Endothelial cell (in vitro differentiated cells): ENCODE results near the gene SHC3. TPM values are rescaled to one million over a fixed set of nuclear protein-coding genes. Genes with fewer than 3 reads are reported as not detected.

Source experiments
- DNase-seq: peaks from one replicate; pipeline ENCODE4 v3.0.0; 2021; ENCODE audit warnings: low spot score
- H3K27ac Mint-ChIP-seq: one replicate; pipeline ENCODE4 v1.8.0; 2021; ENCODE audit warnings: mixed read lengths, inconsistent platforms; ENCODE audit not compliant: unreplicated experiment
- H3K27me3 Mint-ChIP-seq: one replicate; pipeline ENCODE4 v1.8.0; 2021; ENCODE audit warnings: mild to moderate bottlenecking, moderate library complexity, mixed read lengths, inconsistent platforms; ENCODE audit not compliant: unreplicated experiment
- H3K36me3 Mint-ChIP-seq: one replicate; pipeline ENCODE4 v1.8.0; 2021; ENCODE audit warnings: mild to moderate bottlenecking, low read depth, mixed read lengths, inconsistent platforms; ENCODE audit not compliant: unreplicated experiment
- H3K4me1 Mint-ChIP-seq: one replicate; pipeline ENCODE4 v1.8.0; 2021; ENCODE audit warnings: mild to moderate bottlenecking, mixed read lengths, inconsistent platforms; ENCODE audit not compliant: unreplicated experiment
- H3K4me3 Mint-ChIP-seq: one replicate; pipeline ENCODE4 v1.8.0; 2021; ENCODE audit warnings: mild to moderate bottlenecking, mixed read lengths, inconsistent platforms; ENCODE audit not compliant: unreplicated experiment
- H3K9me3 Mint-ChIP-seq: one replicate; pipeline ENCODE4 v1.8.0; 2021; ENCODE audit warnings: mixed read lengths, inconsistent platforms; ENCODE audit not compliant: unreplicated experiment
- total RNA-seq: library from RNA; stranded (reverse); fragmentation: NEBNext Ultra II Directional; extraction: Animal tissue kit (Norgen Biotek cat#: 25700); gene quantifications from one replicate; pipeline ENCODE4 v1.2.1, GENCODE V29; 2021; ENCODE audit not compliant: unreplicated experiment
- TF ChIP-seq, protein P1 (sequence below): fragments of 200-600 bp; sonication (generic); IDR thresholded peaks from one replicate; pipeline ENCODE4 v1.5.0; 2021; ENCODE audit warnings: antibody characterized with exemption; ENCODE audit not compliant: unreplicated experiment

SHC3 gene
- total RNA-seq, 1 donor from 2014 or later: 6.5 TPM

DNA sequence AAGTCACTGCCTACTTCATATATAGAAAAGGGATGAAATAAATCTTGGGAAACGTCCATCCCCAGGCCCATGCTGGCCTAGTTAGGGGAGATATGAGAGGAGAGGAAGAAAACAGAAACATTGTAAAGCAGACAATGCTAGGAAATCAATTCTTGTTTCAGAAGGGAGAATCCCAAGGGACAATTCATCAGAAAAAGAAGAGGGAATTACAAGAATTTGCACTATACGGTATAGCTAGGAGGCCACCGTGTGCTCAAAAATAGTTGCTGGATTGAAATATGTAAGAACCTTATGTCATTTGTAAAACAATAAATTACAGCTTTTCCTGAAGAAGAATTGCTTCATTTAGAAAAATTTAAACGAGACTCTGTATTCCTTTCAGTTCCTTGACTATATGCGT lies 8.3 kb upstream of the SHC3 start:
- Mint-ChIP-seq H3K4me3 (no peak overlapping the region), H3K9me3 (no peaks in the 10 kb centered on the region), H3K4me1 (peaks cover 5% of the 10 kb centered on the region), H3K36me3 (peaks cover 3% of the 10 kb centered on the region), H3K27ac (peak overlapping the region; percentile 50), H3K27me3 (no peaks in the 10 kb centered on the region)
- no peak for DNase-seq
- TF ChIP-seq, protein P1, sequence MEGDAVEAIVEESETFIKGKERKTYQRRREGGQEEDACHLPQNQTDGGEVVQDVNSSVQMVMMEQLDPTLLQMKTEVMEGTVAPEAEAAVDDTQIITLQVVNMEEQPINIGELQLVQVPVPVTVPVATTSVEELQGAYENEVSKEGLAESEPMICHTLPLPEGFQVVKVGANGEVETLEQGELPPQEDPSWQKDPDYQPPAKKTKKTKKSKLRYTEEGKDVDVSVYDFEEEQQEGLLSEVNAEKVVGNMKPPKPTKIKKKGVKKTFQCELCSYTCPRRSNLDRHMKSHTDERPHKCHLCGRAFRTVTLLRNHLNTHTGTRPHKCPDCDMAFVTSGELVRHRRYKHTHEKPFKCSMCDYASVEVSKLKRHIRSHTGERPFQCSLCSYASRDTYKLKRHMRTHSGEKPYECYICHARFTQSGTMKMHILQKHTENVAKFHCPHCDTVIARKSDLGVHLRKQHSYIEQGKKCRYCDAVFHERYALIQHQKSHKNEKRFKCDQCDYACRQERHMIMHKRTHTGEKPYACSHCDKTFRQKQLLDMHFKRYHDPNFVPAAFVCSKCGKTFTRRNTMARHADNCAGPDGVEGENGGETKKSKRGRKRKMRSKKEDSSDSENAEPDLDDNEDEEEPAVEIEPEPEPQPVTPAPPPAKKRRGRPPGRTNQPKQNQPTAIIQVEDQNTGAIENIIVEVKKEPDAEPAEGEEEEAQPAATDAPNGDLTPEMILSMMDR: no peak

DNA sequence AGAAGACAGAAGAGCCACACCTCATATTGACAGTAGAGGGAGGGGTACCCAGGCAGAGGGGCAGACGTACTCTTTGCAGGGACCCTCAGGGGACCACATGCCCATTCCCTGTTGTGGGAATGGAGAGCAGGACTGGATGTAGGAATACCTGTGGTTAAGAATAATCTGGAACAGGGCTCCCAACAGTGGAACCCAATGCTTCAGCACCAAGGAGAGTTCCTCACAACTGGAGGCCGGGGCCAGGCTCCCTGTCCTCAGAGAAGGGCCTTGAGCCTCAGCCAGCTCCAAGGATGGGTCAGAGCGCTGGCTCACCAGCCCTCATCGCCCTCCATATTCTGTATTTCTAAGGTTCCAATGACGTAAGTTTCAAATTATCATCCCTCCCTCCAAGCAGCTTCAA lies 7.4 kb upstream of the SHC3 start:
- H3K4me1 Mint-ChIP-seq: peaks cover 10% of the 10 kb centered on the region
- peak; percentile 49 for DNase-seq
- H3K36me3 Mint-ChIP-seq: peaks cover 3% of the 10 kb centered on the region
- H3K4me3 Mint-ChIP-seq: no peak overlapping the region
- H3K27ac Mint-ChIP-seq: no peak overlapping the region
- H3K27me3 Mint-ChIP-seq: no peaks in the 10 kb centered on the region
- TF ChIP-seq, protein P1: no peak
- no peaks in the 10 kb centered on the region for H3K9me3 Mint-ChIP-seq

DNA sequence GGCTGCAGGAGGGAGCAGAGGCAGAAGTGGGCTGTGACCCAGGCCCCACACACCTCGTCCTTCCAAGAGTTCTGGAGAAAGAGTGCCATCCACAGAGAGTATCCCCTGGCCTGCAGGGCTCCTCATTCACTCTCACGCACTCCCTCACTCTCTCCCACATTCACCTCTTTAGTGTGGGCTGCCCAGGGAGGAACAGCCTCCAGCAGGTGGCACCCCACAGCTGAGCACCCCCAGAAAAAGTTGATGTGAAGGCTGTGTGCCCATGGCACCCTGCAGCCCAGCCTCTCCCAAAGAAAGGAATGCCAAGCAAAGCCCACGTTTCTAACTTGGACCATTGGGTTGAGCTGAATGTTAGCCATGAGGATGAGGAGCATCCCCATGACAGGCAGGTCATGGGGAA lies 4.5 kb upstream of the SHC3 start:
- no peak overlapping the region for H3K4me3 Mint-ChIP-seq
- peaks cover 3% of the 10 kb centered on the region for H3K36me3 Mint-ChIP-seq
- H3K27ac Mint-ChIP-seq: no peak overlapping the region
- DNase-seq: no peak
- TF ChIP-seq, protein P1: no peak
- H3K27me3 Mint-ChIP-seq: peaks cover 4% of the 10 kb centered on the region
- H3K4me1 Mint-ChIP-seq: peaks cover 32% of the 10 kb centered on the region
- H3K9me3 Mint-ChIP-seq: no peaks in the 10 kb centered on the region

DNA sequence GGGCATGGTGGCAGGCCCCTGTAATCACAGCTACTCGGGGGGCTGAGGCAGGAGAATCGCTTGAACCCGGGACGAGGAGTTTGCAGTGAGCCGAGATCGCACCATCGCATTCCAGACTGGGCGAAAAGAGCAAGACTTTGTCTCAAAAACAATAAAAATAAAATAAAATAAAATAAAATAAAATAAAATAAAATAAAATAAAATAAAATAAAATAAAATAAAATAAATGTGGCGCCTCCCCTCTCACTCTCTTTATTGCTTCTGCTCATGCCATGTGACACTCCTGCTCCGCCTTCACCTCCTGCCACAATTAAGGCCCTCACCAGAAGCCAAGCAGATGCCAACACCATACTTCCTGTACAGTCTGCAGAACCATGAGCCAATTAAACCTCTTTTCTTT lies 3.8 kb upstream of the SHC3 start:
- Mint-ChIP-seq H3K36me3 (peaks cover 3% of the 10 kb centered on the region), H3K4me1 (peaks cover 32% of the 10 kb centered on the region), H3K27me3 (peaks cover 4% of the 10 kb centered on the region), H3K27ac (no peak overlapping the region), H3K4me3 (no peak overlapping the region), H3K9me3 (no peaks in the 10 kb centered on the region)
- no peak for DNase-seq
- TF ChIP-seq, protein P1: no peak

DNA sequence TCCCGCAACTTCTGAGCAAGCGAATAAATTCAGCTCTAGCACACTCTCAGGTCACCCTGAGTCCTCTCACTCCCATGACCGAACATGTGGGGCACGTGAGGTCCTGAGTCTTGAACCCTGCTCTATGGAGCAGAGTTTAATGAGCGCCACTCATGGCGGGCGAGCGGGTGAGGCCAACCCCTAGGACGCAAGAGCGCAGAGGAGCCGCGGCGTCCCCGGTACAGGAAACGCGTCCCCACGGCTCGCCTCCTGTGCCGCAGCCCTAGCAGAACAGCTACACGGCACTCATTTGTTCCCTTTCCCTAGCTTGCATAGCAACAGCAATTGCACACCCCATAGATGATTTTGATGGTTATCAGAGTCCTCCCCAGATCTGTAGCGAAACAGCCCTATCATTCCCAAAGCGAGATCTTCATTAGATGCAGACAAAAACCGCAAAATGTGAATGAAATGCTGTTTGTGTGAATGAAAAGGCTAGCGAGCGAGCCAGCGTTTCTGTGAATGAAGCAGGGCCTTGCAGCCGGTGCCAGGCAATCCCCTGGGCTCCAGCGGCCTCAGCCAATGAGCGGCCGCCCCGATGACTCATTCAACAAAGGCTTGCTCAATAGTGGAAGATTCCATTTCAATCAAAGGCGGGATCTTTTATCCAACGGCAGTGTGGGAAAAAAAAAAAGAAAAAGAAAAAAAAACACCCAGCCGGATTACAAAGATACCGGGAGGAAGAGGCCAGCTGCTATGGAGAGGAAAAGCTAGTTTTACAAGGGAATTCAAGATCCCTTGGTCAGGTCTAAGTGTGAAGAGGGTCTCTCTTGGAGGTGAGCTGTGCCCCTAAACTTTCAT lies 1.5 kb upstream of the SHC3 start:
- H3K36me3 Mint-ChIP-seq: peaks cover 3% of the 10 kb centered on the region
- TF ChIP-seq, protein P1: no peak
- H3K9me3 Mint-ChIP-seq: no peaks in the 10 kb centered on the region
- peak overlapping the region; percentile 86 for H3K4me3 Mint-ChIP-seq
- peaks cover 4% of the 10 kb centered on the region for H3K27me3 Mint-ChIP-seq
- peak overlapping the region; percentile 98 for H3K27ac Mint-ChIP-seq
- H3K4me1 Mint-ChIP-seq: peaks cover 27% of the 10 kb centered on the region
- peak; percentile 83 for DNase-seq
